ENCODE measurements around the gene ELF2.
"Not testable (repeated sequence)": the region's sequence is repeated elsewhere in the genome, so short reads cannot be mapped to it uniquely, and the experiment has no call there.

Gene ELF2

DNA sequence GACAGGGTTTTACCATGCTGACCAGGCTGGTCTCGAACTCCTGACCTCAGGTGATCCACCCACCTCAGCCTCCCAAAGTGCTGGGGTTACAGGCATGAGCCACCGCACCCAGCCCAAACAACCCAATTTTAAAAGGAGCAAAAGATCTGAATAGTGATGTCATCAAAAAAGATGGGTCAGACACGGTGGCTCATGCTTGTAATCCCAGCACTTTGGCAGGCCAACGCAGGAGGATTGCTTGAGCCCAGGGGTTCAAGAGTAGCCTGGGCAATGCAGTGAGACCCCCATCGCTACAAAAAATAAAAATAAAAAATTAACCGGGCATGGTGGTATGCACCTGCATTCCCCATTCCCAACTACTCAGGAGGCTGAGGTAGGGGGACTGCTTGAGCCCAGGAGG lies 6.1 kb downstream of the ELF2 start:
- H3K36me3 ChIP-seq, result no peaks in the 10 kb centered on the region
- no peak overlapping the region for H3K27ac ChIP-seq
- peaks cover 63 to 74% of the 10 kb centered on the region in 2 experiments for H3K4me1 ChIP-seq (ENCODE audit: control insufficient read depth in 1 of 2, insufficient read depth in 1 of 2, low read depth in 1 of 2, low read length in 1 of 2)
- TF ChIP-seq, protein P1, sequence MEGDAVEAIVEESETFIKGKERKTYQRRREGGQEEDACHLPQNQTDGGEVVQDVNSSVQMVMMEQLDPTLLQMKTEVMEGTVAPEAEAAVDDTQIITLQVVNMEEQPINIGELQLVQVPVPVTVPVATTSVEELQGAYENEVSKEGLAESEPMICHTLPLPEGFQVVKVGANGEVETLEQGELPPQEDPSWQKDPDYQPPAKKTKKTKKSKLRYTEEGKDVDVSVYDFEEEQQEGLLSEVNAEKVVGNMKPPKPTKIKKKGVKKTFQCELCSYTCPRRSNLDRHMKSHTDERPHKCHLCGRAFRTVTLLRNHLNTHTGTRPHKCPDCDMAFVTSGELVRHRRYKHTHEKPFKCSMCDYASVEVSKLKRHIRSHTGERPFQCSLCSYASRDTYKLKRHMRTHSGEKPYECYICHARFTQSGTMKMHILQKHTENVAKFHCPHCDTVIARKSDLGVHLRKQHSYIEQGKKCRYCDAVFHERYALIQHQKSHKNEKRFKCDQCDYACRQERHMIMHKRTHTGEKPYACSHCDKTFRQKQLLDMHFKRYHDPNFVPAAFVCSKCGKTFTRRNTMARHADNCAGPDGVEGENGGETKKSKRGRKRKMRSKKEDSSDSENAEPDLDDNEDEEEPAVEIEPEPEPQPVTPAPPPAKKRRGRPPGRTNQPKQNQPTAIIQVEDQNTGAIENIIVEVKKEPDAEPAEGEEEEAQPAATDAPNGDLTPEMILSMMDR (IDR thresholded peaks at IDR 0.05), result no peak
- H3K4me3 ChIP-seq (ENCODE audit: low read depth in 1 of 2, low read length in 1 of 2), result no peak overlapping the region
- H3K27me3 ChIP-seq, result no peaks in the 10 kb centered on the region
- H3K9me3 ChIP-seq, result no peaks in the 10 kb centered on the region

DNA sequence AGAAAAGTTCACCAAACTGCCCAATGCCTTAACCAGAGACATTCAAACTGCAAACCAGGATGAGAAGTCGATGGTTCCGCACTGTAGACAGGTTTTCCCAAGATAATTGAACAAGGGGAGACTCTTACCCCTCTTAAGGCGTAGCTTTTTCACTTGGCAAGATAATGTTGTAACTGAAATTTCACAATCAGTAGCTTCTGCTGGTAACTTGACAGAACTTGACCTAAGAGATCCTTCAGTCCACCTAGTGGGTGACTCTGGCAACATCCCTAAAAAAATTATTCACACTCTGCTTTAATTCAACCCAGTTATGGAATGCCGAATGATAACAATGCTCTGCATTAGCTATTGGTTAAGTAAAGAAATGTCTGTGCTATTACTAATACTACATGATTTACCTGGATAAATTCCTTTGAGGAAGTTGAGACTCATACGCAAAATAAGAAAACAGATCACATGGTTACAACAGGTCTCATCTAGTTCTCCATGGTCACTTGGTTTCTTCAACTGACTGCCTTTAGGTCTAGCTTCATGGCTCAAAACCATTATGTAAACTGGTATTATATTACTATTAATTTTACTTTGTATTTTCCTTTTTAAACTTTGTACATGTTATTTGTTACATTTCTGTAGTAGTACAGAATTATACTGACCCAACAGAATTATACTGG lies 9.1 kb downstream of the ELF2 start:
- Histone ChIP-seq H3K9me3 (no peaks in the 10 kb centered on the region), H3K36me3 (no peaks in the 10 kb centered on the region), H3K4me3 (ENCODE audit: low read depth in 1 of 2, low read length in 1 of 2) (peak overlapping the region; percentile 27 to 47), H3K27ac (peak overlapping the region; percentile 83), H3K27me3 (no peaks in the 10 kb centered on the region), H3K4me1 (ENCODE audit: control insufficient read depth in 1 of 2, insufficient read depth in 1 of 2, low read depth in 1 of 2, low read length in 1 of 2) (peaks cover 65 to 74% of the 10 kb centered on the region in 2 experiments)
- TF ChIP-seq, protein P1 (IDR thresholded peaks at IDR 0.05), result peak; percentile 80

GRCh38 chr4:139164731-139165130 lies 12.3 kb downstream of the ELF2 start:
- Histone ChIP-seq H3K4me1 (ENCODE audit: control insufficient read depth in 1 of 2, insufficient read depth in 1 of 2, low read depth in 1 of 2, low read length in 1 of 2) (peaks cover 53 to 60% of the 10 kb centered on the region in 2 experiments), H3K4me3 (ENCODE audit: low read depth in 1 of 2, low read length in 1 of 2) (no peak overlapping the region), H3K36me3 (peaks cover 4% of the 10 kb centered on the region), H3K9me3 (no peaks in the 10 kb centered on the region), H3K27me3 (no peaks in the 10 kb centered on the region), H3K27ac (peak overlapping the region; percentile 55)
- TF ChIP-seq, protein P1 (IDR thresholded peaks at IDR 0.05), result no peak

DNA sequence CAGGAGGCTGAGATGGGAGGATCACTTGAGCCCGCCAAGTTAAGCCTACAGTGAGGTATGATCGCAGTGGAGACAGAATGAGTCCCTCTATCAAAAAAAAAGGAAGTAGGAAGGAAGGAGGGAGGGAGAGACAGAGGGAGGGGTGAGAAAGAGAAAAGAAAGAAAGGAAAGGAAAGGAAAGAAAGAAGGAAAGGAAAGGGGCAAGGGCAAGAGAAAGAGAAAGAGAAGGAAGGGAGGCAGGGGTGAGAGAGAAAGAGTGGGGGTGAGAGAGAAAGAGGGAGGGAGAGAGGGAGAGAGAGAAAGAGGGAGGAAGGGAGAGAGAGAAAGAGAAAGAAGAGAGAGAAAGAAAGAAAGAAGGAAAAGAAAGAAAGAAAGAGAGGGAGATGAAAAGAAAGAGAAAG lies 13.2 kb downstream of the ELF2 start:
- TF ChIP-seq, protein P1 (IDR thresholded peaks at IDR 0.05), result no peak
- H3K27ac ChIP-seq, result peak overlapping the region; percentile 58
- H3K4me3 ChIP-seq (ENCODE audit: low read depth in 1 of 2, low read length in 1 of 2), result no peak overlapping the region
- H3K27me3 ChIP-seq, result no peaks in the 10 kb centered on the region
- peaks cover 50 to 53% of the 10 kb centered on the region in 2 experiments for H3K4me1 ChIP-seq (ENCODE audit: control insufficient read depth in 1 of 2, insufficient read depth in 1 of 2, low read depth in 1 of 2, low read length in 1 of 2)
- H3K9me3 ChIP-seq, result no peaks in the 10 kb centered on the region
- peaks cover 5% of the 10 kb centered on the region for H3K36me3 ChIP-seq

- H3K4me1 ChIP-seq (ENCODE audit: control insufficient read depth in 1 of 2, insufficient read depth in 1 of 2, low read depth in 1 of 2, low read length in 1 of 2), result peaks cover 0 to 15% of the 10 kb centered on the region in 2 experiments
- H3K27ac ChIP-seq; H3K9me3 ChIP-seq; H3K4me3 ChIP-seq (ENCODE audit: low read depth in 1 of 2, low read length in 1 of 2); H3K27me3 ChIP-seq: not testable (repeated sequence)
- H3K36me3 ChIP-seq, result peaks cover 15% of the 10 kb centered on the region
These were observed 19.0 kb downstream of the ELF2 start for GRCh38 chr4:139157977-139158376.

- Histone ChIP-seq H3K27ac (peak overlapping the region; percentile 37), H3K4me1 (ENCODE audit: control insufficient read depth in 1 of 2, insufficient read depth in 1 of 2, low read depth in 1 of 2, low read length in 1 of 2) (peaks cover 0 to 15% of the 10 kb centered on the region in 2 experiments), H3K27me3 (no peaks in the 10 kb centered on the region), H3K36me3 (peaks cover 14% of the 10 kb centered on the region), H3K9me3 (no peaks in the 10 kb centered on the region), H3K4me3 (ENCODE audit: low read depth in 1 of 2, low read length in 1 of 2) (no peak overlapping the region)
- TF ChIP-seq, protein P1 (IDR thresholded peaks at IDR 0.05), result no peak
These were observed 22.0 kb downstream of the ELF2 start for GRCh38 chr4:139154952-139155557.
